Measurements from ENCODE around the gene LCN2.

DNA sequence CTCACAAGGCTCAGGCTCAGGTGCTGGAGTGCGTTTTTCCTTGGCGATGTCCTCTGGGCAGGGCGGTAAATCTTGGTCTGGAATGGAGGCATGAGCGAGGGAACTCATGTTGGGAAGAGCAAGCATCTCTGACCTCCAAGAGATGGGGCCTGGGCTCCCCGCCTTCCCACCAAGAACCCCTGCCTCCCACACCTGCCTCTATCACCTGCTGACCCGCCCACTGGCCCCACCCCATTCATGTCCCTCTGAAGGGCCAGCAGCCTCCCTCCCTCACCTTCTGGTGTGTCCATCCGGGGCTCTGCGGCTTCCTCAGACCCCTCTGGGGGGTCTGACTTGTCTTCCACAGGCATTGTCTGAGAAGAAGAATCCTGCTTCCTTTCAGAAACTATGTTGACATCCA, 31.2 kb downstream of the LCN2 start:
- TF ChIP-seq, protein P1, sequence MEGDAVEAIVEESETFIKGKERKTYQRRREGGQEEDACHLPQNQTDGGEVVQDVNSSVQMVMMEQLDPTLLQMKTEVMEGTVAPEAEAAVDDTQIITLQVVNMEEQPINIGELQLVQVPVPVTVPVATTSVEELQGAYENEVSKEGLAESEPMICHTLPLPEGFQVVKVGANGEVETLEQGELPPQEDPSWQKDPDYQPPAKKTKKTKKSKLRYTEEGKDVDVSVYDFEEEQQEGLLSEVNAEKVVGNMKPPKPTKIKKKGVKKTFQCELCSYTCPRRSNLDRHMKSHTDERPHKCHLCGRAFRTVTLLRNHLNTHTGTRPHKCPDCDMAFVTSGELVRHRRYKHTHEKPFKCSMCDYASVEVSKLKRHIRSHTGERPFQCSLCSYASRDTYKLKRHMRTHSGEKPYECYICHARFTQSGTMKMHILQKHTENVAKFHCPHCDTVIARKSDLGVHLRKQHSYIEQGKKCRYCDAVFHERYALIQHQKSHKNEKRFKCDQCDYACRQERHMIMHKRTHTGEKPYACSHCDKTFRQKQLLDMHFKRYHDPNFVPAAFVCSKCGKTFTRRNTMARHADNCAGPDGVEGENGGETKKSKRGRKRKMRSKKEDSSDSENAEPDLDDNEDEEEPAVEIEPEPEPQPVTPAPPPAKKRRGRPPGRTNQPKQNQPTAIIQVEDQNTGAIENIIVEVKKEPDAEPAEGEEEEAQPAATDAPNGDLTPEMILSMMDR (conservative IDR thresholded peaks at IDR 0.05; ENCODE audit: low read depth in 2 of 2): no peak
- TF ChIP-seq POLR2AphosphoS5 (IDR thresholded peaks at IDR 0.05; ENCODE audit: low read depth): no peak
- TF ChIP-seq EZH2 (IDR thresholded peaks at IDR 0.05; ENCODE audit: low read depth, unreplicated experiment): no peak
- TF ChIP-seq CREB1 (CRISPR knock-in tag; IDR thresholded peaks at IDR 0.05; ENCODE audit: low read depth): no peak
- TF ChIP-seq, protein P2, sequence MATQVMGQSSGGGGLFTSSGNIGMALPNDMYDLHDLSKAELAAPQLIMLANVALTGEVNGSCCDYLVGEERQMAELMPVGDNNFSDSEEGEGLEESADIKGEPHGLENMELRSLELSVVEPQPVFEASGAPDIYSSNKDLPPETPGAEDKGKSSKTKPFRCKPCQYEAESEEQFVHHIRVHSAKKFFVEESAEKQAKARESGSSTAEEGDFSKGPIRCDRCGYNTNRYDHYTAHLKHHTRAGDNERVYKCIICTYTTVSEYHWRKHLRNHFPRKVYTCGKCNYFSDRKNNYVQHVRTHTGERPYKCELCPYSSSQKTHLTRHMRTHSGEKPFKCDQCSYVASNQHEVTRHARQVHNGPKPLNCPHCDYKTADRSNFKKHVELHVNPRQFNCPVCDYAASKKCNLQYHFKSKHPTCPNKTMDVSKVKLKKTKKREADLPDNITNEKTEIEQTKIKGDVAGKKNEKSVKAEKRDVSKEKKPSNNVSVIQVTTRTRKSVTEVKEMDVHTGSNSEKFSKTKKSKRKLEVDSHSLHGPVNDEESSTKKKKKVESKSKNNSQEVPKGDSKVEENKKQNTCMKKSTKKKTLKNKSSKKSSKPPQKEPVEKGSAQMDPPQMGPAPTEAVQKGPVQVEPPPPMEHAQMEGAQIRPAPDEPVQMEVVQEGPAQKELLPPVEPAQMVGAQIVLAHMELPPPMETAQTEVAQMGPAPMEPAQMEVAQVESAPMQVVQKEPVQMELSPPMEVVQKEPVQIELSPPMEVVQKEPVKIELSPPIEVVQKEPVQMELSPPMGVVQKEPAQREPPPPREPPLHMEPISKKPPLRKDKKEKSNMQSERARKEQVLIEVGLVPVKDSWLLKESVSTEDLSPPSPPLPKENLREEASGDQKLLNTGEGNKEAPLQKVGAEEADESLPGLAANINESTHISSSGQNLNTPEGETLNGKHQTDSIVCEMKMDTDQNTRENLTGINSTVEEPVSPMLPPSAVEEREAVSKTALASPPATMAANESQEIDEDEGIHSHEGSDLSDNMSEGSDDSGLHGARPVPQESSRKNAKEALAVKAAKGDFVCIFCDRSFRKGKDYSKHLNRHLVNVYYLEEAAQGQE (IDR thresholded peaks at IDR 0.05; ENCODE audit: unreplicated experiment): no peak
- TF ChIP-seq EZH2phosphoT487 (IDR thresholded peaks at IDR 0.05; ENCODE audit: unreplicated experiment): no peak

All from GM23338 (cell line).